PFSK-1 (cell line): Measurements from ENCODE around the gene SPRED1. TPM values are rescaled to one million over a fixed set of nuclear protein-coding genes. Genes with fewer than 3 reads are reported as not detected.

Source experiments
- FOXP2 ChIP-seq: optimal IDR thresholded peaks from 2 replicates; pipeline ENCODE3; 2011; ENCODE audit warnings: borderline replicate concordance, control low read depth, inconsistent platforms; ENCODE audit not compliant: insufficient read depth; ENCODE audit errors: extremely low read length, extremely low read depth
- POLR2AphosphoS5 ChIP-seq: IDR thresholded peaks from 2 replicates; pipeline ENCODE4 v1.6.1; 2012; ENCODE audit warnings: low read depth, mild to moderate bottlenecking, control low read depth, low read length, moderate library complexity
- SIN3A ChIP-seq: IDR thresholded peaks from 2 replicates; pipeline ENCODE4 v1.6.1; 2012; ENCODE audit warnings: mild to moderate bottlenecking, low read length, moderate library complexity, borderline replicate concordance; ENCODE audit not compliant: insufficient read depth
- TAF1 ChIP-seq: IDR thresholded peaks from 2 replicates; pipeline ENCODE4 v1.6.1; 2012; ENCODE audit warnings: low read length, control low read depth, borderline replicate concordance; ENCODE audit not compliant: insufficient read depth
- polyA plus RNA-seq: library from polyadenylated mRNA; unstranded; fragments of >200 nt; gene quantifications from one replicate; pipeline ENCODE4 v1.2.1, GENCODE V29; 2012; ENCODE audit warnings: low read depth, missing spikeins; ENCODE audit not compliant: insufficient read length
- TF ChIP-seq, protein P1 (sequence below), 2 experiments: IDR thresholded peaks; 2 replicates each; pipeline versions ENCODE4 v1.6.1 to v1.8.0; 2011 to 2012; ENCODE audit warnings: low read depth in 2 of 2, low read length in 2 of 2, control low read depth in 1 of 2, inconsistent platforms in 1 of 2, mild to moderate bottlenecking in 1 of 2, moderate library complexity in 1 of 2; ENCODE audit not compliant: insufficient read depth in 1 of 2

Gene SPRED1
- 56.1 TPM for polyA plus RNA-seq

DNA sequence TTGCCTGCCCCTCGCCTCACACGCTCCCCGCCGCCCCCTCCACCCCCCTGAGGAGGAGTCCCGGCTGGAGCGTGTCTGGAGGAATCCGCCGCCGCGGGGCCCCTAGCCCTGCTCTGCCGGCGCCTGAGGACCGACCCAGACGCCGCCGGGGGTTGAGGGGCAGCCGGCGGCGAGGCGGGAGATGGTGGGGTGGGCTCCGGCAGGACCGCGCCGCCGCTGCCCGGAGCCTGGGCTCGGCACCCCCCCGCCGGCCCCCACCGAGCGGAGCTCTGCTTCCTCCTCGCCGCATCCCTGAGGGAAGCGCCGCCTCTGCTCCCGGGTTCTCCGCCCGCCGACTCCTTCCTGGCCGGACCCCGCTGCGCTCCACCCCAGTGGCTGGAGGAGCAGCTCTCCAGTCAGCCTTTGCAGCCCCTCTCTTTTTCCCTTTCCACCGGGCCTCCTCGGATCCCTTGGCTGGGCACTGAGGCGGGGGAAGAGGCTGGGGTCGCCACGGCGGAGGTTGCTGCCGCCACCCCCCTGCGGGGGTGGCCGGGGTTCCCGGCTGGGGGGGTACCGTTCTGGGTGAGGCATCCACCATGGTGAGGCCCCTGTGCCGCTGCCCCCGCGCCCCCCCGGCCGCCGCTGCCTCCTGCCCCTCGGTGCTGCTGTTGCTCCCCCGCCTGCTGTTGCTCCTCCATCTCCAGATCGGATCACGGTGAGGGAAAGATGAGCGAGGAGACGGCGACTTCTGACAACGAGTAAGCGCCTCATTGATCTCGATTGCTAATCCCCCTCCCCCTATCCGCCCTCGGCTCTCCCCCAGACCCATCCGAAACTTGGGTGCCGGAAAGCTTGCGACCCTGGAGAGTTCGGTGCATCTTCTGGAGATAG, at the start of gene SPRED1:
TSS of gene SPRED1 (plus strand) at position 356 of the 870 bp plus-strand sequence. CDS start at position 706, 350 bp downstream.
- TF ChIP-seq FOXP2 (peak; percentile 1), SIN3A (no peak; the same call in 1 of the 2 replicates), TAF1 (no peak), POLR2AphosphoS5 (0 out of 2 replicates have a peak, but pooled peaks have one; percentile 46)

DNA sequence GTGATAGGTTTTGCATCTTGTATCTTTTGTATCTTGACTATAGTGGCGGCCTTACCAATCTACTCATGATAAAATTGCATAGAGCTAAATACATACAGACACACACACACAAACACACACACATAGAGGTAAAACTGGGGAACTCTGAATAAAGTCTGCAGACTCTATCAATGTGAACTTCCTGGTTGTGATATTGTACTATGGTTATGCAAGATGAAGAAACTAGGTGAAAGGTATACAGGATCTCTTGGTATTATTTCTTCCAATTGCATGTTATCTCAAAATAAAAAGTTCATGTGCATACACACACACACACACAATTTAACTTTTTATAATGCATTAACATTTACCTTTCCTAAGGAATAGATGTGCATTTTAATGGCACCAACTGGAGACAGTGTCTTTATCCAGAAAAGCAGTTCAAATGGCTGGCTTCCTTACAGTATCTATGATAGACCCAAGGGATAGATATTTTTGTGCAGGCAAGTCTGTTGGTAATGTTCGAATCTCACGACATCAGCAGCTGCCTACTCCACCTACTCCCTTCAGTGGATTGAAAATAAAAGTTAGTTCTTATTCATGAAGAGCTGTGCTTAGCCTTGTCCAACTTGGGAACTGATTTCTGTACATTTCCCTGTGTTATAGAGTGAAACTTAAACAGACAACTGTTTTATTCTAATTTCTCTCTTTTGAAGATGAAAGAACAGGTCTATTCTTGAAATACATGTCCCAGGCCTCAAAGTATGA, 46.9 kb upstream of the SPRED1 start:
- TF ChIP-seq FOXP2, result no peak
- TF ChIP-seq POLR2AphosphoS5, result no peak
- TF ChIP-seq, protein P1, sequence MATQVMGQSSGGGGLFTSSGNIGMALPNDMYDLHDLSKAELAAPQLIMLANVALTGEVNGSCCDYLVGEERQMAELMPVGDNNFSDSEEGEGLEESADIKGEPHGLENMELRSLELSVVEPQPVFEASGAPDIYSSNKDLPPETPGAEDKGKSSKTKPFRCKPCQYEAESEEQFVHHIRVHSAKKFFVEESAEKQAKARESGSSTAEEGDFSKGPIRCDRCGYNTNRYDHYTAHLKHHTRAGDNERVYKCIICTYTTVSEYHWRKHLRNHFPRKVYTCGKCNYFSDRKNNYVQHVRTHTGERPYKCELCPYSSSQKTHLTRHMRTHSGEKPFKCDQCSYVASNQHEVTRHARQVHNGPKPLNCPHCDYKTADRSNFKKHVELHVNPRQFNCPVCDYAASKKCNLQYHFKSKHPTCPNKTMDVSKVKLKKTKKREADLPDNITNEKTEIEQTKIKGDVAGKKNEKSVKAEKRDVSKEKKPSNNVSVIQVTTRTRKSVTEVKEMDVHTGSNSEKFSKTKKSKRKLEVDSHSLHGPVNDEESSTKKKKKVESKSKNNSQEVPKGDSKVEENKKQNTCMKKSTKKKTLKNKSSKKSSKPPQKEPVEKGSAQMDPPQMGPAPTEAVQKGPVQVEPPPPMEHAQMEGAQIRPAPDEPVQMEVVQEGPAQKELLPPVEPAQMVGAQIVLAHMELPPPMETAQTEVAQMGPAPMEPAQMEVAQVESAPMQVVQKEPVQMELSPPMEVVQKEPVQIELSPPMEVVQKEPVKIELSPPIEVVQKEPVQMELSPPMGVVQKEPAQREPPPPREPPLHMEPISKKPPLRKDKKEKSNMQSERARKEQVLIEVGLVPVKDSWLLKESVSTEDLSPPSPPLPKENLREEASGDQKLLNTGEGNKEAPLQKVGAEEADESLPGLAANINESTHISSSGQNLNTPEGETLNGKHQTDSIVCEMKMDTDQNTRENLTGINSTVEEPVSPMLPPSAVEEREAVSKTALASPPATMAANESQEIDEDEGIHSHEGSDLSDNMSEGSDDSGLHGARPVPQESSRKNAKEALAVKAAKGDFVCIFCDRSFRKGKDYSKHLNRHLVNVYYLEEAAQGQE (IDR thresholded peaks at IDR 0.05; ENCODE audit: insufficient read depth in 1 of 2, low read depth in 2 of 2, low read length in 2 of 2), result no peak
- TF ChIP-seq TAF1, result no peak

DNA sequence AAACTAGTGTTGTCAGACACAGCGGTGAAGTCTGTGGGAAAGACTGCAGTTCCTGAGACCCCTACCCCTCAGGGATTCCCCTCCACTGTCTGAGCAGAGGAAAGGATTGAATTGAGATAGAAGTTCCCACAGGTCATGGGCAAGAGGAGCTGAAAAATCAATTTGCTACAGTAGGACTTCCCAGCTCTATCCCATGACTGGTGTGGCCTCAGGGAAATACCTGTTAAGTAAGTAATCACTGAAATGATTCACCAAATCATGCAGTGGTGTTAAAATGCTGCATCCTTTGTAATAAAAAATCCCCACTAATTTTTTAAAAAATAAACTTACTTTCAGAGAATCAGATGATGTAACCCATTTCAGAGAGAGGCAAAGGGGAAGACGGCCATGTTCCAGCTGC, 45.0 kb upstream of the SPRED1 start:
- TF ChIP-seq TAF1 (no peak), FOXP2 (no peak), SIN3A (no peak), POLR2AphosphoS5 (no peak)
- TF ChIP-seq, protein P1 (IDR thresholded peaks at IDR 0.05; ENCODE audit: insufficient read depth in 1 of 2, low read depth in 2 of 2, low read length in 2 of 2), result no peak

DNA sequence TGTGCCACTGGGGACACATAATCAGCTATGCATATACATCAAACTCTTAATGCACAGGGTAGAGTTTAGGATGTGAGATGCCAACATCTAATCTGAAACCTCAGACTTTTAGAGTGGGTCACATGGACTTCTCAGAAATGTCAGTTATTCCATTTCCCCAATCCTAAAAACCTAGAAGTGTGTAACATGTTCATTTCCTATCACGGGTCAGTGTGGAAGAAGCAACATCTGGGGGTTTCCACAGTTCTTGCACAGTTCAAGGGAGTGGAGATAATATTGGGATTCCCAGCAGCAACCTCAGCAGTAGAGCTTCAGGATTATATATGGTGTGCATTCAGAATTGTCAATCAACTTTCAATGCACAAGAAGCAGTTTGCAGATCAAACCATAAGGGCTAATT, 44.4 kb upstream of the SPRED1 start:
- TF ChIP-seq, protein P1 (IDR thresholded peaks at IDR 0.05; ENCODE audit: insufficient read depth in 1 of 2, low read depth in 2 of 2, low read length in 2 of 2), result no peak
- TF ChIP-seq SIN3A (no peak), FOXP2 (no peak), TAF1 (no peak), POLR2AphosphoS5 (no peak)

DNA sequence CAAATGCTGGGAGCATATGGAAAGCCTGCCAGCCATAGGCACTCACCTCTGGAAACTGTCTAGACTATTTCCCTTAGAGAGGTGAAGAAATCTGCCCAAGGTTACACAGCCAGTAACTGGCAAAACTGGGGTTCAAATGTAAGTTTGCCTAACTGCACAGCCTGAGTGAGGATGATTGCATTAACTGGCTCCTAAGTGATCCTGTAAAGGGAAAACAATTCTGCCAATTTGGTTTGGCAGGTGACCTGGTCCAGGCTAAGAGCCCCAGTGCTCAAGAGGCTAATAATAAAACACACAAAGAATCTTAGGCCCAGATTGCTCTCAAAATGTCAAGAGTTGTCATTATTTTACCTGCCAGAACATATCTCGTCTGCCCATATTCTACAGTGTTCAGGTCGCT, 43.9 kb upstream of the SPRED1 start:
- TF ChIP-seq TAF1, result no peak
- no peak for TF ChIP-seq POLR2AphosphoS5
- no peak for TF ChIP-seq FOXP2
- TF ChIP-seq, protein P1 (IDR thresholded peaks at IDR 0.05; ENCODE audit: insufficient read depth in 1 of 2, low read depth in 2 of 2, low read length in 2 of 2), result no peak
- no peak for TF ChIP-seq SIN3A
